NK-92 (cell line): Measurements from ENCODE around the gene ITPR2.
"Not testable (repeated sequence)": the region's sequence is repeated elsewhere in the genome, so short reads cannot be mapped to it uniquely, and the experiment has no call there.

ENCODE experiments used
- DNase-seq: peaks from one replicate; lab custom pipeline; 2025; ENCODE audit not compliant: unreplicated experiment; lab: John Stamatoyannopoulos, UW

Gene ITPR2

DNA sequence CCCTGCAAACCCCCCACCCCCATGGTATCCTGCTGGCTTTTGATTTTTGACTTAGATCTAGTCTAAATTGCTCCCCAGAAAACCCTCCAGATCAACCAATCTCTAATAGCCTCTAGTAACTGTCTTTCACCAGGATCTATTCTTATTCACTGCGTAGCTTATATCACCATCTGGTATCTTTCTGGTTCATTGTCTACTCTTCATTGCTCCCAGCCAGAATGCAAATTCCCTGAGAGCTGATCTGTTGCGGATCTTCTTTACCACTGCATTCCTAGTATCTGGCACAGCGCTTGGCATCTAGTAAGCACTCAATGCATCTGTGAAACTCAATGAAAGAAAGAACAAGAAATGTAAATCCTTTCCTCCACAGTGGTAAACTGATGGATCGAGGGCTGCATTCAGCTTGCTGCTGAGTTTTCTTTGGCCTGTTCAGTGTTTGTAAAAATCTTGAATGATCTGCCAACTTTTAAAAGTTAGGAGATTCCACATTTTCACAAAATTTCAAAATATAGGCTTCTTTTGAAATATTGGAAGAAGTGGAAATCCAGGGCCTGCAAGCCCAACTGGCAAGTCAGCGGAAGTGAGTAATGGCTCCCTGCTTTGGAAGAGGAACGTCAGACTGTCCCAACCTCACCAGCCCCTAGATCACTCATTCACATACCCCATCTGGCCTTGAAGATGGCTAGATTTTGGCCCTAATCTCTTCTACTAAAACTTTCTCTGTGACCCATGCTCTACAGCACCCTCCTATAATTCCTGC is 363.4 kb downstream of the ITPR2 start:
- DNase-seq, result no peak

DNA sequence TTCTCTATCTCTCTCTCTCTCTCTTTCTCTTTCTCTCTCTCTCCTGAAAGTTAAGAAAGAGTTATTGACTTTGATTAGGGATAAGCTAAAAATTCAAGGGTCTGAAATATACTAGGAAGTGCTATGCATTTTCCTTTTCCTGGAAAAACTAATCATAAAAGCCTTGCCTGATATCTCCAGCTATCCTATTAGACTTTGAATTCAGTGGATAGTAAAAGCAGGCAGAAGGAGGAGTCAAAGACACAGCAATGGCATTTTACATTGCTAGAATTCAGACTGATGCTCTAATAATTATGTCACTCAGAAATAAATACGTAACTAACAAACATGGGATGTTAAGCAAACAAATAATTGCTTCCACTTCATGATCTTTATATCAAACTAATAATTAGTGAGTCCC is 365.6 kb downstream of the ITPR2 start:
- no peak for DNase-seq

DNA sequence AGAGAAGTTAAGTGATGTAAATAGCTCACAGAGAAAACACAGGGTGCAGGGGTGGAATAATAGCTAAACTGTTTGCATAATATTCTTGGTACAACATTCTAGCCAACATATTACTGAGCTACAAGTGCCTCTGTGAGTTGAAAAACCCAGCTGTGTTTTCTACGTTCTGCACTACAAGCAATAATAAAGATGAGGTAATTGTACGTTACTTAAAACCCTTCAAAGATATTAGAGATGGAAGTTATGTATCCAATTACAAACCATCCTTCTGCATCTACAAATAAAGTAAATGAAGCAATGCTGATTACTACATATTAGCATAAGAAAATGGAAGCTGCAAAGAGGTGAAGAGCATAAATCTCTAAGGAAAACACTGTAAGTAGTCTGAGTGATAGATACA is 366.3 kb downstream of the ITPR2 start:
- no peak for DNase-seq

DNA sequence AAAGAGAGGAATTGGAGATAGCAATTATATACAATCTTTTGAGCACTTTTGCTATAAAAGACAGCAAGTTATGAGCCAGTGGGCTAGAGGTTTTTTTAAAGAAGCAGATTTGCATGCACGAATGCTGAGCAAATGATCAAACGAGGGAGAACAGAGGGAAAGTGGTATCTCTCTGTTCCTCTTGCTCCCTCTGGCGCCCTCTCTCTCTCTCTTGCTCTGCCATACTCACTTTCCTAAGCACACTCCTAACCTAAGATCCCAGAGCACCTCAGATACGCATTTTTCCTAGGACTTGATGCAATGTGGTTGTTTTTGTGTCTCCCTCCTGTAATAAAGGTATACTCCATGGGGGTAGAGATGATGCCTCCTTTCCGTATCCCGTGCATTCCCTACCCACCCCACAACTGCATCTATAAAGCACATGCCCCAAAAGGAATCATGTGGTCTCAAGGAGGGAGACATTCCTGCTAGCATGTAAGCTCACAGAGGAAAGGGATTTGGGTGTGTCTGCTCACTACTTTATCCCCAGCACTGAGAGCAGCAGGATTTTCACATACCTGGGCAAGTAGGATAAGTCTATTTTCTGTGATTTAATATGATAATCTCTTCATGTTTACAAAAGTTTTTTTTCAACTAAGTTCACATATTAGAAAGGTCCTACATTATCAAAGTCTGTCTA is 367.4 kb downstream of the ITPR2 start:
- DNase-seq, result no peak

DNA sequence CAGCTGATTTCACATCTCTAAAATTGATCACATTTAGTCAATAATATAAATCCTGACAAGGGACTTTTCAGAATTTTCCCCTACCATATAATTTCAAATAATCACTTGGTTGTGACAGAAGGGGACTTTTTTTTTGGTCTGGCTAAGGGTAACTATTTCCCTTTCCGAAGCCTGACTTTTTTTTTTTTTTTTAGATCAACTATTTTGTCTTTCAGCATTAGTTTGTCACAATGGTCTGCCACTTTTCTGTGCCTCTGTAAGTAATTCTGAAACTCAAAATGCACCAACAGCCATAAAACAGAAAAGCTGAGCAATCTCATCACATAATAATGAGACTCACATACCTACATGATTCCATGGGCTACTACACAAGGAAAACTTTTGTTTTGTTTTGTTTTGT is 371.2 kb downstream of the ITPR2 start:
- no peak for DNase-seq

DNA sequence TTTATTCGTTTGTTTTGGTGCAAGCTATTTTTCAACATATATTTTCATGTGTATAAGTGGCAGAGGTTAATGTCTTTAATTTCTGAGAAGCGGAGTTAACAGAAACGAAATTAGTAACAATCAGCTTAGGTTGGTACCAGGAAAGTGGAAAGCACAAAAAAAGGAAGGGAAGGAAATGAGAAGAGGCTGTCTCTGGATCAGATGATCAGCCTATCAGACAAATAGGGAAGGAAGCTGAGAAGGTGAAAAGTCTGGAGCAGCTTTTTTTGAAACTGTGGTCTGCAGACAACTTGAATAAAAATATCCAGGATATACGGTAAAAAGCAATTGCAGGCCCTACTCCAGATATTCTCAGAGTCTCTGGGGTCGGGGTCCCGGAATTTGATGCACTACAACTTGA is 372.6 kb downstream of the ITPR2 start:
- DNase-seq, result no peak

DNA sequence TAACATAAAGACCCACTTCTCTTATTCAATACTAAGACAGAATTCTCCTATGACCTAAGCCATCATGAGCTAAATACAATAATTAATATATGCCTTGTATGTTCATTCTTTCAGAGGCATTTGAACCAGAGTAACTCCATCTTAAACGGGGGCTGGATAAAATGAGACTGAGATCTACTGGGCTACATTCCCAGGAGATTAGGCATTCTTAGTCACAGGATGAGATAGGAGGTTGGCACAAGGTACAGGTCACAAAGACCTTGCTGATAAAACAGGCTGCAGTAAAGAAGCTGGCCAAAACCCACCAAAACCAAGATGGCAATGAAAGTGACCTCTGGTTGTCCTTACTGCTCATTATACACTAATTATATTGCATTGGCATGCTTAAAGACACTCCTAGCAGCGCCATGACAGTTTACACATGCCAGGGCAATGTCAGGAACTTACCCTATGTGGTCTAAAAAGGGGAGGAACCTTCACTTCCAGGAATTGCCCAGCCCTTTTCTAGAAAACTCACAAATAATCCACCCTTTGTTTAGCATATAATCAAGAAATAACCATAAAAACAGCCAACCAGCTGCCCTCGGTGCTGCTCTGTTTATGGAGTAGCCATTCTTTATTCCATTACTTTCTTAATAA is 376.9 kb downstream of the ITPR2 start:
- no peak for DNase-seq

DNA sequence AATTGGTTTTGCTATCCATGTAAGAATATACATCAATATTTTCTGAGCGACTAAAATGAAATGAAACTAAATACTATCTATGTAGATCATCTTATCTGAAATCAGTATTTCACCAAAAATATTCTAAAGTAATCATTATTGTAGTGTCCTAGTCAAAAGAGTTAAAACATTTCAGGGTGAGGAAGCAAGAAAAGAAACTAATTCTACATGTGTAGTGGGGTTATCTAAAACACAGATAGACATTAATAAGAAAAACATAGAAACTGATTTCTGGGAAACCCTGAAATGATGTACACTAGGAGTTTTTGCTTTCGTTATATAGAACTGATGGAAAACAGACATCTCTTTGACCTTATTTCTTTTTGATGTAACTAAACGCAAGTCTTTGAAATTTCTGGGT is 379.7 kb downstream of the ITPR2 start:
- no peak for DNase-seq

DNA sequence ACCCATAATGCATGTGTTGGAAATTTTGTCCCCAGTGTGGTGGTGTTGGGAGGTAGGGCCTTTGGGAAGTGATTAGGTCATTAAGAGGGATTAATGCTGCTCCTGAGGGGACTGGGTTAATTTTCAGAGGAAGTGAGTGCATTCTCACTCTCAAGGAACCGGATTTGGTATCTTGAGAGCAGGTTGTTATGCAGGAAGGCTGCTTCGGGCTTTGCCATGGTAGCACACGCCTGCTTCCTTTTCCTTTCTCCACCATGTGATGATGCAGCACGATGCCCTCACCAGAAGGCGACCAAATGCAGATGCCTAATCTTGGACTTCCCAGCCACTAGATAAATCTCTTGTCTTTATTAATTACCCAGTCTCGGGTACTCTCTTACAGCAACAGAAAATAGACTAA is 380.5 kb downstream of the ITPR2 start:
- DNase-seq, result no peak

DNA sequence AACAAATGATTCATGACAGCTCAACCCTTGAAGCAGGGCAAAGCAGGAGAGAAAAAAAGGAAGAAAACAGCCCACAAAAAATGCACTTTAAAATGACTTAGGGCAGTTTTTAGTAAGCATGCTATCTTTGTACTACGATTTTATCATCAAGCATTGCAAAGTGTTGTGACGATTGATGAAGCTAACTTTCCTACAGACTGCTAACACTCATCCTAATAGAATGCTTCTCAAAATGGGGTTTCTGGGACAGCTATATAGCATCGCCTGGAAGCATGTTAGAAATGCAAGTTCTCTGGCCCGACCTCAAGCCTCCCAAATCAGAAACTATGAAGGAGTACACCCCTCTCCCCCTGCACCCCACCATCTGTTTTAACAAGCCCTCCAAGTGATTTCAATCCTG is 381.2 kb downstream of the ITPR2 start:
- no peak for DNase-seq

DNA sequence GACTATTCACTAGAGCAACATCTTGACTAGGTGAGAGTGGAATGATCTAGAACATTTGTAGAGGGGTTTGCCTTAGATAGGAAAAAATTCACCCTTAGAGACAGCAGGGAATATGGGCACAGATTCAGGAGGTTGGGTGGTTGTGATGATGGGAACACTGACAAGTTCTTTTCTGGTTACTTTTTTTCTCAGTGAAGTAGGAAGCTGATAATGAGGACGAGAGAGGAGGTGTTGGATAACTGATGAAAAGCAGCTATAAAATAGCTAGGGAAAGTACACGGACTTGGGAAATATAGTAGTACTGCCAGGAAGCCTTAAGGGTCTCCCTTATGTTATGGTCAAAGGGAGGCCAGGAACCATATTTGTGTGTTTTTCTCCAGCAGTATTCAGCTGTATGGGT is 387.1 kb downstream of the ITPR2 start:
- DNase-seq, result no peak

DNA sequence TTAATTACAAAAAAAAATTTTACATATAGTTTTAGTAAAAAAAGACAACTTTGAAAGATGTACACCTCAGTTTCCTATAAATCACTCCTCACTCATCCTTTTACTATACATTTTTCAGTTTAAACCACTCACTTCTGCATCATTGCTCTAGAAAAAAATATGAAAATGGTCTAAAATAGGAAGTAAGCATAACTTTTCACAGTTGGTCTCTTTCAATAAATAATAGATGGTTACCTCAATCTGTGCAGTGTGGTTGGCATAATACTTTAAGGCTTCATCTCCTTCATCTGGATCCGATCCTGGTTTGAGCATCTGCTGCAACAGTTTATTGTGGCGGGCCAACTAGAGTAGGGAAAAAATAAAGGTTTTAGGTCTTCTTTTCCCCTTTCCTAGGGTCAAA is 389.7 kb downstream of the ITPR2 start:
- DNase-seq, result no peak

DNA sequence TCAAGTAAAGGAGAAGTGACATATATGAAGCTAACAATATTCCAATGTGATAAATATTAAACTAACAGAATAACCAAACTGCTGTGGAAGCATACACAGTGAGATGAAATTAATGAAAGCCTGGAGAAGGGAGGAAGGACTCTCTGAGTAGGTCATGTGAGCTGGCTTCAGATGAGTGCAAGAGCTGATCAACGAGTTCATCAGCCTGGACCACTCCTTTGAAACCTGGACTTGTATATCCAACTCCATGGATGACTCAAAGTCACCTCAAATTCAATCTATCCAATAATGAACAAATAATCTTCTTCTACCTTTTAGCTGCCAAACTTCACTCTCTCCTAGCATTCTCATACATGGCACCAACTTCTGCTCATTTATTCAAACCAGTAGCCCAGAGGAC is 391.6 kb downstream of the ITPR2 start:
- DNase-seq, result no peak

DNA sequence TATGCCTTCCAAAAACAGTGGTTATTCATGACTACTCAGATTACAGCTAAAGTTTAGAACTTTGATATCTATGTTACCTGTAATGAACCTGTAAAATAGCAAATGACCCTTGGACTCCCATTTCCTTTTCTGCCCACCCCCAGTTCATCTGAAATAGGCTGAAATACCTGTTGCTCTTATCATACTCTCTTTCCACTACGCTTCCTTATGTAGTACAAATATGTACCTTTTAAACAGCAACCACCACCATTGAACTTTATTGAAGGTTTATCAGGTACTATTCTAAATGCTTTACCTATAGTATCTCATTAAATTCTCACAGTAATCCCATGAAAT is 398.0 kb downstream of the ITPR2 start:
- no peak for DNase-seq

DNA sequence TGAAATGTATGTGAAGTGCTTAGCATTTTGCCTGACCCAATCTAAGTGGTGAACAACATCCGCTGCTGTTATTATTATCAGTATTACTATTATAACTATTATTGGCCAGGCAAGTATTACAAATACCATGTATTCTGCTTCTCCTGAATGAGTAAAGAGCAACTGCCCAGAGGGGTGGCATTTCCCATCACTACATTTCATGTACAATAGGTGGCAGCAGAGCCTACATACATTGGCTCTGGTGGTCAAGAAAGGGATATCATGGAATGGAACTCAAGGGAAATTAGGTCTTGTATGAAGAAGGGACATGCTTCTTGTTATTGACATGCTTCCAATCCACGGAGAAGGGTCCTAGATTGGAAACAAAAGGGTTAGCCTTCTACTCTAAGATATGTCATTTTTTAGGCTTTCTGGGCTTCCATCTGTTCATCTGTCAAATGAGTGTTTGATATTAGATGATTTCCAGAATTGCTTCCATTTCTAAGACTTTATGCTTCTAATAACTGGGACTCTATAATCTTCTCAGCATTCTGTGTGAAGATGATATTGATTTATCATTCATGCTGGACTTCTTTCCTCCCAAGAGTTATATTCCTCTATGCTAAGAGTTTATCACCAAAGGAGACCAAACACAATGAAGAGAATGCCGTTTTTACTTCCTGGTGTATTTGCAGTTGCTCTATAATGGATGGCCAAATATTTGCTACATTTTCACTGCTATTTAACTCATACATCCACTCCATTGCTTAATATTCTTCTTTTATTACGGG is 398.5 kb downstream of the ITPR2 start:
- no peak for DNase-seq

DNA sequence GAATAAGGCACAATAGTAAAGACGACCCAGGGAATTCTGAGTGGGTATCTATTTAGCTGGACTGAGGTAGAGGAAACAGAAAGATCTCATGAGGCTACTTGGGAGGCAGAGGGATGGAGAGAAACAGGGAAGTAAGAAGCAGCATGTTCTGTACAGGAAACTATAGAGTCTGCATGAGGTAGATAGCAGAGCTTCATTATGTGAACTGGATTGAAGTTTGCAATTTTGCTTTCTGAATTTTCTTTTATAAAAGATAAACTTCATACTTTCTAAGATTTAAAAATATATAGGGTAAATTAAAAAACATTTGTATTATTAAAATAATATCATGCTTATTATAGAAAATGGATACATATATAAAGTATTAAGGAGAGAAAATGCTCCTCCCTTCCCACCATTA is 399.3 kb downstream of the ITPR2 start:
- DNase-seq, result not testable (repeated sequence)

DNA sequence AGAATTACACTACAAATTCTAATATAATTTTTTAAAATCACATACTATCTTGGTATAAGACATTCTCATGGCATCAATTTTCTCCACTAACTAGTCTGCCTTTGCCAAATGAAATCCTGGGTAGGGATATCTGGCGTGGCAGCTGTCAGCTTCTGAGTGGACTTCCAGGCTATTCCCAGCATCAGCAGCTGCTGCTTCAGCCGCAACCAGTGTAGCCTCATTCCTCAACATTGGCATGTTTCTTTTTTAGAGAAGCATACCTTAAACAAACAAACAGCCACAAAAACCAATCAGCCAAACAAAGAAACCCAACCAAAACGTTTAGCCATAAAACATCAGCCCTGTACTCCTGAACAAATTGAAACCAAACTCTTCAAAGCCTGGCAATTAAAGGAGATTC is 401.8 kb downstream of the ITPR2 start:
- DNase-seq, result no peak

DNA sequence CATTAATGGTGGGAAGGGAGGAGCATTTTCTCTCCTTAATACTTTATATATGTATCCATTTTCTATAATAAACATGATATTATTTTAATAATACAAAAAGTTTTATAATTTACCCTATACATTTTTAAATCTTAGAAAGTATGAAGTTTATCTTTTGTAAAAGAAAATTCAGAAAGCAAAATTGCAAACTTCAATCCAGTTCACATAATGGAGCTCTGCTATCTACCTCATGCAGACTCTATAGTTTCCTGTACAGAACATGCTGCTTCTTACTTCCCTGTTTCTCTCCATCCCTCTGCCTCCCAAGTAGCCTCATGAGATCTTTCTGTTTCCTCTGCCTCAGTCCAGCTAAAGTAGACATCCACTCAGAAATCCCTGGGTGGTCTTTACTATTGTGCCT is 402.4 kb downstream of the ITPR2 start:
- DNase-seq, result not testable (repeated sequence)

DNA sequence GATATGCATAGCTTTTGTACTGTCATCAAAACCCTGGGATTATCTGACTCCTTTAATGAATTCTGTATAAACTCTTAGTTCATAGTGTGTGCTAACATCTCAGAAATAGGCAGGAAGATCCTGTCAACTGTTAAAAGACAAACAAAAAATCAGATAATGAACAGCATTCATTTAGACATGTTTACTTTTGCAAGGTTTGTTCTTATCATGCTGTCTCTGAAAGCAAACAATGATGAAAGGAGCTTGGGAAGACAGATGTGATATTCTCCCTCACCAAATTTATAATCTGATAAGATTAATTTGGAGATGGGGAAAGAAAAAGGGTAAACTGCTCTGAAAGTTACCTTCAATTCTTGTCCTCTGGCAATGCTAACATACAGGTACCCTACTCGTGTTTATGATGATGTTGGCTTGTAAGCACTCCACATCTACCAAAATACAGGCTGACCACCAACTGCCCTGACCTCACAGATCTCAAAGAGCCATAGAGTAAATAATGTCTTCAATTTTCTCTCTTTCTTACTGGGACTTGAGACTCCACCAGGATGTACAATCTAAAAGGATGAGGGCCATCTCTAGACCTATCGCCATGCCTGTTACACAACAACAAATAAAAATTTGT is 403.8 kb downstream of the ITPR2 start:
- no peak for DNase-seq

DNA sequence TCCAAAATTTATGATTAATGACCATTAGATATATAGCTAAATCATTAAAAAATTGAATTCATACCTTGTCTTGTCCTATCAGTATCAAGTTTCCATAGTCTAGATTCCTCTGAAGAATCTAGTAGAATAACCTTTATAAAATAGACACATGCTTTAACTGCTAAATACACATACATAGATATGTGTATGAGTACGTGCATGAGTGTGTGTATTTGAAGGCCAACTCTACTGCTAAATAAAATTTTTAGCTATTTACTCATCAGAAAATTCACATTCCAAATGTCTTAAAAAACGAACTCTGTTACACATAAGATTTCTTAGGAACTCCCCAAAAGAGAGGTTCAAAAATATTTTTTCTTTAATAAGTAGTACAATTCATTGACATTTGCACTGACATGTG is 404.6 kb downstream of the ITPR2 start:
- no peak for DNase-seq

DNA sequence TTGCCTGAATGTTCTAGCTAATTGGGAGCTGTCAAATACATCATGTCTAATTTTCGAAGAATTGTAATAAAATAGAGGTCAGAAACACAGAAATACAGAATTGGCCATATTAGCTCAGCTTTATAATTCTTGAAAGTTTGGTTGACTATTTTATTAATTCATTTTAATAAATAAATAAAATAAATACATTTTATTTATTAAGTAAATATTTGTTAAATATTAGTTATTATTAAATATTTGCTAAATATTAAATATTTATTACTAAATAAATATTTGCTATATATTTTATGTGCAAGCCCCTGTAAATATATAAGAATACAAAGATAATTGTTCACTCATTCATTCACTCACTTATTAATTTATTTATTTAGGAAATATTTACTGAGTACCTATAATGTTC is 406.3 kb downstream of the ITPR2 start:
- DNase-seq, result no peak
